HepG2 (cell line): ENCODE measurements around the gene ASCC2. TPM values are rescaled to one million over a fixed set of nuclear protein-coding genes. Genes with fewer than 3 reads are reported as not detected.
A peak's percentile ranks its signal among the peaks of the same experiment; 100 is the strongest.

Experiments
- CEBPB ChIP-seq: IDR thresholded peaks from 2 replicates; pipeline ENCODE4 v1.6.1; 2011; ENCODE audit warnings: low read depth, low read length, improper control_type of control experiment, borderline replicate concordance
- CSRNP2 ChIP-seq: sonication (generic); formaldehyde crosslinking; conservative IDR thresholded peaks from 2 replicates; pipeline ENCODE4 v1.8.0; 2022; ENCODE audit warnings: low read depth, missing genetic modification reagents
- DMAP1 ChIP-seq: IDR thresholded peaks from 2 replicates; pipeline ENCODE4 v1.6.1; 2016
- FOXA1 ChIP-seq, 2 experiments: fragments of 450-650 bp in 1 of 2; sonication (generic) in 1 of 2; formaldehyde crosslinking in 1 of 2; IDR thresholded peaks; 2 replicates each; pipeline versions ENCODE4 v1.4.0 to v1.6.1; 2016 to 2020; ENCODE audit warnings: missing genetic modification reagents in 1 of 2
- GATAD2A ChIP-seq: IDR thresholded peaks from 2 replicates; pipeline ENCODE4 v1.6.1; 2016
- MATR3 ChIP-seq: sonication (generic); formaldehyde crosslinking; IDR thresholded peaks from 2 replicates; pipeline ENCODE4 v1.4.0; 2020; ENCODE audit warnings: missing genetic modification reagents
- MED1 ChIP-seq: sonication (generic); formaldehyde crosslinking; IDR thresholded peaks from 2 replicates; pipeline ENCODE4 v1.4.0; 2020; ENCODE audit warnings: missing genetic modification reagents
- MIER2 ChIP-seq: IDR thresholded peaks from 2 replicates; pipeline ENCODE4 v1.6.1; 2016; ENCODE audit warnings: missing biosample characterization, missing genetic modification reagents
- MXI1 ChIP-seq: IDR thresholded peaks from 3 replicates; pipeline ENCODE4 v1.6.1; 2012; ENCODE audit warnings: low read depth, low read length, inconsistent platforms, borderline replicate concordance
- NFIB ChIP-seq: sonication (generic); formaldehyde crosslinking; IDR thresholded peaks from 2 replicates; pipeline ENCODE4 v1.9.0; 2021; ENCODE audit warnings: missing genetic modification reagents, mild to moderate bottlenecking, borderline replicate concordance
- NONO ChIP-seq, 2 experiments: fragments of 450-650 bp in 1 of 2; sonication (generic) in 1 of 2; formaldehyde crosslinking in 1 of 2; IDR thresholded peaks in 1 of 2; conservative IDR thresholded peaks in 1 of 2; 2 replicates each; pipeline versions ENCODE4 v1.6.1 to v1.8.0; 2017 to 2022; ENCODE audit warnings: mild to moderate bottlenecking in 1 of 2, missing genetic modification reagents in 1 of 2, moderate library complexity in 1 of 2
- PREB ChIP-seq: sonication (generic); formaldehyde crosslinking; IDR thresholded peaks from 2 replicates; pipeline ENCODE4 v1.4.0; 2020; ENCODE audit warnings: missing genetic modification reagents
- RFXANK ChIP-seq: IDR thresholded peaks from 2 replicates; pipeline ENCODE4 v1.6.1; 2016
- SAP130 ChIP-seq: IDR thresholded peaks from 2 replicates; pipeline ENCODE4 v1.6.1; 2016; ENCODE audit warnings: low read depth
- SMC3 ChIP-seq: IDR thresholded peaks from 2 replicates; pipeline ENCODE4 v1.6.1; 2011; ENCODE audit warnings: low read length, improper control_type of control experiment
- SNAI1 ChIP-seq: sonication (generic); formaldehyde crosslinking; IDR thresholded peaks from 2 replicates; pipeline ENCODE4 v1.5.0; 2020; ENCODE audit warnings: mild to moderate bottlenecking, missing genetic modification reagents, borderline replicate concordance
- SOX6 ChIP-seq, 2 experiments: fragments of 450-650 bp in 1 of 2; sonication (generic) in 1 of 2; formaldehyde crosslinking in 1 of 2; IDR thresholded peaks; 2 replicates each; pipeline versions ENCODE4 v1.4.0 to v1.6.1; 2017 to 2020; ENCODE audit warnings: antibody characterized with exemption in 1 of 2, mild to moderate bottlenecking in 1 of 2, missing genetic modification reagents in 1 of 2
- XBP1 ChIP-seq: sonication (generic); formaldehyde crosslinking; IDR thresholded peaks from 2 replicates; pipeline ENCODE4 v1.5.0; 2020; ENCODE audit warnings: missing genetic modification reagents
- ZNF614 ChIP-seq: IDR thresholded peaks from 2 replicates; pipeline ENCODE4 v1.6.1; 2018; ENCODE audit warnings: missing biosample characterization, missing genetic modification reagents, inconsistent platforms, borderline replicate concordance
- ZNF670 ChIP-seq: sonication (generic); formaldehyde crosslinking; IDR thresholded peaks from 2 replicates; pipeline ENCODE4 v1.8.0; 2022; ENCODE audit warnings: mild to moderate bottlenecking, missing genetic modification reagents, borderline replicate concordance
- ZNF678 ChIP-seq: sonication (generic); formaldehyde crosslinking; IDR thresholded peaks from 2 replicates; pipeline ENCODE4 v1.4.0; 2020; ENCODE audit warnings: mild to moderate bottlenecking, missing genetic modification reagents
- ZNF879 ChIP-seq: sonication (generic); formaldehyde crosslinking; IDR thresholded peaks from 2 replicates; pipeline ENCODE4 v1.8.1; 2023; ENCODE audit warnings: missing genetic modification reagents
- ZSCAN9 ChIP-seq: IDR thresholded peaks from 2 replicates; pipeline ENCODE4 v1.6.1; 2016; ENCODE audit warnings: borderline replicate concordance
- polyA plus RNA-seq, 8 experiments: library from polyadenylated mRNA; depleted of rRNA in 3 of 8; stranded (reverse) in 7 of 8; unstranded in 1 of 8; fragments of >200 nt; fragmentation: Illumina TruSeq in 4 of 8; extraction: Trizol in 4 of 8; gene quantifications; 2 replicates each; pipeline versions ENCODE4 v1.2.1 to v1.2.3, GENCODE V29; 2011 to 2016; ENCODE audit warnings: low read depth in 4 of 8, missing spikeins in 1 of 8, mixed read lengths in 1 of 8; ENCODE audit not compliant: insufficient read depth in 1 of 8
- total RNA-seq, 5 experiments: library from RNA; depleted of rRNA; stranded (reverse); fragments of >200 nt; fragmentation: Illumina TruSeq; extraction: Trizol; gene quantifications; 2 replicates each; pipeline ENCODE4 v1.2.3, GENCODE V29; 2016; ENCODE audit warnings: low read depth in 1 of 5
- TF ChIP-seq, protein P1 (sequence below): IDR thresholded peaks from 2 replicates; pipeline ENCODE4 v1.6.1; 2012; ENCODE audit warnings: low read depth, low read length, improper control_type of control experiment
- TF ChIP-seq, protein P2 (sequence below): sonication (generic); formaldehyde crosslinking; IDR thresholded peaks from 2 replicates; pipeline ENCODE4 v1.5.0; 2020; ENCODE audit warnings: missing genetic modification reagents, mild to moderate bottlenecking, borderline replicate concordance

ASCC2 gene
- total and polyA plus RNA-seq, 2 of the 13 experiments (the other 11 are each of a cell fraction or from before 2014, with no cell fraction given): 26.2 to 26.3 TPM

GRCh38 chr22:29821291-29822016, 16.6 kb downstream of the ASCC2 start (continued):
- TF ChIP-seq NFIB (CRISPR knock-in tag): peak; percentile 78; the same call in 1 of the 2 replicates
- TF ChIP-seq FOXA1 (IDR thresholded peaks at IDR 0.05): no peak
- peak; percentile 44; the same call in 1 of the 2 replicates for TF ChIP-seq FOXA1 (CRISPR knock-in tag; IDR thresholded peaks at IDR 0.05)
- 0 out of 2 replicates have a peak, but pooled peaks have one; percentile 15 for TF ChIP-seq SMC3
- peak; percentile 36; the same call in 1 of the 2 replicates for TF ChIP-seq ZNF614 (CRISPR knock-in tag)
- no peak for TF ChIP-seq ZNF670
- TF ChIP-seq MIER2 (CRISPR knock-in tag): 0 out of 2 replicates have a peak, but pooled peaks have one; percentile 12
- 0 out of 2 replicates have a peak, but pooled peaks have one; percentile 36 for TF ChIP-seq DMAP1
- TF ChIP-seq MED1 (CRISPR knock-in tag): peak; percentile 31; the same call in 1 of the 2 replicates
- no peak for TF ChIP-seq SNAI1 (CRISPR knock-in tag)
- TF ChIP-seq XBP1 (CRISPR knock-in tag): no peak
- no peak for TF ChIP-seq MATR3 (CRISPR knock-in tag)
- no peak for TF ChIP-seq ZNF678 (CRISPR knock-in tag)
- TF ChIP-seq RFXANK (CRISPR knock-in tag): no peak
- TF ChIP-seq, protein P1, sequence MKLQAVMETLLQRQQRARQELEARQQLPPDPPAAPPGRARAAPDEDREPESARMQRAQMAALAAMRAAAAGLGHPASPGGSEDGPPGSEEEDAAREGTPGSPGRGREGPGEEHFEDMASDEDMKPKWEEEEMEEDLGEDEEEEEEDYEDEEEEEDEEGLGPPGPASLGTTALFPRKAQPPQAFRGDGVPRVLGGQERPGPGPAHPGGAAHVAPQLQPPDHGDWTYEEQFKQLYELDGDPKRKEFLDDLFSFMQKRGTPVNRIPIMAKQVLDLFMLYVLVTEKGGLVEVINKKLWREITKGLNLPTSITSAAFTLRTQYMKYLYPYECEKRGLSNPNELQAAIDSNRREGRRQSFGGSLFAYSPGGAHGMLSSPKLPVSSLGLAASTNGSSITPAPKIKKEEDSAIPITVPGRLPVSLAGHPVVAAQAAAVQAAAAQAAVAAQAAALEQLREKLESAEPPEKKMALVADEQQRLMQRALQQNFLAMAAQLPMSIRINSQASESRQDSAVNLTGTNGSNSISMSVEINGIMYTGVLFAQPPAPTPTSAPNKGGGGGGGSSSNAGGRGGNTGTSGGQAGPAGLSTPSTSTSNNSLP: peak; percentile 20; the same call in 1 of the 2 replicates
- TF ChIP-seq ZNF879: no peak
- TF ChIP-seq, protein P2, sequence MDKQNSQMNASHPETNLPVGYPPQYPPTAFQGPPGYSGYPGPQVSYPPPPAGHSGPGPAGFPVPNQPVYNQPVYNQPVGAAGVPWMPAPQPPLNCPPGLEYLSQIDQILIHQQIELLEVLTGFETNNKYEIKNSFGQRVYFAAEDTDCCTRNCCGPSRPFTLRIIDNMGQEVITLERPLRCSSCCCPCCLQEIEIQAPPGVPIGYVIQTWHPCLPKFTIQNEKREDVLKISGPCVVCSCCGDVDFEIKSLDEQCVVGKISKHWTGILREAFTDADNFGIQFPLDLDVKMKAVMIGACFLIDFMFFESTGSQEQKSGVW (CRISPR knock-in tag): no peak
- TF ChIP-seq SOX6 (IDR thresholded peaks at IDR 0.05): no peak
- no peak for TF ChIP-seq SOX6 (CRISPR knock-in tag; IDR thresholded peaks at IDR 0.05)
- peak; percentile 42 for TF ChIP-seq GATAD2A (CRISPR knock-in tag)
- TF ChIP-seq MXI1: peak; percentile 28; the same call in 1 of the 3 replicates
- TF ChIP-seq CEBPB: peak; percentile 63
- no peak for TF ChIP-seq NONO (IDR thresholded peaks at IDR 0.05)
- TF ChIP-seq NONO (CRISPR knock-in tag; conservative IDR thresholded peaks at IDR 0.05): no peak
- TF ChIP-seq SAP130 (CRISPR knock-in tag): peak; percentile 73
- no peak for TF ChIP-seq PREB (CRISPR knock-in tag)
- TF ChIP-seq CSRNP2 (CRISPR knock-in tag): no peak
- peak; percentile 35; the same call in 1 of the 2 replicates for TF ChIP-seq ZSCAN9
